NK-92 (cell line): ENCODE results near the gene SERTAD1.

Source experiments
- DNase-seq: peaks from one replicate; lab custom pipeline; 2025; ENCODE audit not compliant: unreplicated experiment; lab: John Stamatoyannopoulos, UW

SERTAD1 gene

DNA sequence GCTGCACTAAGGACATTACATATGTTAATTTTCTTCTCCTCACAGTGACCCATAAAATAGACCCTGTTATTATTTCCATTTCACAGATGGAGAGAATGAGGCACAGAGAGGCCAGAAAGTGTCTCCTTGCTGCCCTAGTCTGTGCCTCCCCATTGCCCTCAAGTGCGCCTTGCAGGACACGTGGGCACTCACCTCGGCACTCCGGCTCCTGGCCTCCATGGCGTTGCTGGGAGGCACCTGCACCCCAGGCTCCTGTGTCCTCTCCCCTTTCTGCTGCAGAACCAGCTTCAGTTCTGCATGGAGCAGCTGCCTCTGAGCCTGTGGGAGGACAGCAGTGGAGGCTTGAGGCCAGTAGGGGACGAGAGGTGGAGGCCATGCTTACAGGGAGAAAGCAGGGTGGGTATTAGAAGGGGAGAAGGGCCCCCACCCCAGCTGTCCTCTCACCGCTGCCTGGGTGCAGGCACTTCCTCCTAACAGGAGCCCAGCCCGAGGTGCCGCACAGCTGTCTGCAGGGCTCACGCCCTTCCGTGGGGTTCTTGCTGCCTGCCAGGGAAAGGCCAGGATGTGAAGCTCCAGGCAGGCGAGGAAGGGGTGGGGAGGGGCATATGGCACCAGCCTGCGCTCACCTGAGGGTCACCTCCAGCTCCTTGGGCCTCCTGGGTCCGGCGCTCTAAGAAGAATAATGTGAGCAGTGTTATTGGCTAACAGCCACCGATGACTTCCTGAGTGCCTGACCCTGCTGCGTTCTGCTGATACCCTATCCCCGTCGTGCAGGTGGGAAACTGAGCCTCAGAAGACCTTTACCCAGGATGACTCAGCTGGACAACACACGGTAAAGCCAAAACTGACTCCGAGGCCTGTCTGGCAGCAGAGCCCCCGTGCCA lies 17.8 kb downstream of the SERTAD1 start:
- no peak for DNase-seq

GRCh38 chr19:40403262-40403984 lies 22.4 kb downstream of the SERTAD1 start:
- no peak for DNase-seq

GRCh38 chr19:40400559-40400958 lies 25.2 kb downstream of the SERTAD1 start:
- no peak for DNase-seq

DNA sequence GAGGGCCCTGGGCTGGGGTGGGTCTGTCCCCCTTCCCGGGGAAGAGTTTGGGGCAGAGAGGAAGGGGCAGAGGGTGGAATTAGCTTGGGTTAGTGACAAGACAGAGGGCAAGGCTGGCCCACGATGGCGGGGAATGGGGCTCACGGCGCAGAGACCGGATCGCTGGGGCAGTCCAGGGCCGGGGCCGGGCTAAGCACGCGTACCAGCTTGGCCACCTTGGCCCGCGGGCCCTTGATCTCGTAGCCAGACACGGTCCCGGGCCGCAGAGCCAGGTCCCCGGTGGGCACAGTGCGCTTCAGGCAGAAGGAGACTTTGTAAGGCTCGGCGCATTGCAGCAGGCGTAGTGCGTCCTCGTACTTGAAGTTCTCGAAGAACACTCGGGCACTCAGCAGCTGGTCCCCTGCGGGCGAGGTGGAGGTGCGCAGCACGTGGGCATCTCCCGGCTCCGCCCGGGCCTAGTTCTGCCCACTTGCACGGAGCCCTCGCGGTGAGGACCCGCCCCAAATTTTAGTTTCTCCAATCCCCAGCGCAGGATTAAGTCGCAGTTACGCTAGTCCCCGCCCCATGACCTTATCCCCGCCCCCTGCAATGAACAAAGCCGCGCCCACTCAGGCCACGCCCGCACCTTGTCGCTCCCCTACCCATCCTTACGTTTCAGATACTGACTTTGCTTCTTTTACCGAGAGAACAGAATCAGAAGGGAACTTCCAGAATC lies 27.2 kb downstream of the SERTAD1 start:
- no peak for DNase-seq

DNA sequence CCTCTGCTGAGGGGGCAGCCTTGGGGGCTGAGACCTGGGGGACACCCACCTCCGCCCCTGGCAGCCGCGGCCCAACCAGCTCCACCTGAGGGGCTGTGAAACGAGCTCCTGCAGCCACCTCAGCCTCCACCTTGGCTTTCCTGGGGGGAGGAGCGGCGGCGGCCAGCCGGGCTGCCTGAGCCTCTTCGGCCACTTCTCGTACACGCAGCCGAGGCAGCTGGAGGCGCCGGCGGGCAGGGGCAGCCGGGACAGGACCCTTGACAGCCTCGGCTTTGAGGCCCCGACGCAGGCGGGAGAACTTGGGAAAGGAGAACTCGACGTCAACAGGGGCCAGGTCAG lies 28.3 kb downstream of the SERTAD1 start:
- no peak for DNase-seq

- DNase-seq: no peak
These were observed 28.8 kb downstream of the SERTAD1 start for GRCh38 chr19:40396886-40397567.

- no peak for DNase-seq
These were observed 29.8 kb downstream of the SERTAD1 start for GRCh38 chr19:40395956-40396355.

- no peak for DNase-seq
These were observed 31.0 kb downstream of the SERTAD1 start for GRCh38 chr19:40394816-40395210.

- DNase-seq: no peak
These were observed 31.6 kb downstream of the SERTAD1 start for GRCh38 chr19:40393894-40394815.

GRCh38 chr19:40392894-40393517 lies 32.8 kb downstream of the SERTAD1 start:
- no peak for DNase-seq

DNA sequence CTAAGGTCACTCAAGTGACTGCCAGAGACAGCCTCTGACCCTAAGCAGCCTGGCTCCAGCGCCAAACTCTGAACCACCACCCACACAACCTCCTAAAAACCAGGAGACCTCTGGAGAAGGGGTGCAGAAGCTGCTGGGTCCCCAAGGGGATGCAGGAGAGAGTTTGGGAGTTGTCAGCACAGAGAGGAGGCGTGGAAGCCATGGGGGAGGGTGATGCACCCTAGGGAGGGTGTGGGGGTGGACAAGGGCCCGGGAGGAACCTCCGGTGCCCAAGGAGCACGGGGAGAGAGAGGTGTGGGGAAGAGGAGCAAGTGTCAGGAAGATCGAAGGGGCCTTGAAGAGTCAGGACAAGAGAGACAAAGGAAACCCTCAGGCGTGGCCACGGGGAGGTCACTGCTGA lies 33.7 kb downstream of the SERTAD1 start:
- no peak for DNase-seq

- no peak for DNase-seq
These were observed 35.6 kb downstream of the SERTAD1 start, which contains the start of gene HIPK4 for GRCh38 chr19:40390084-40390742. TSS of gene HIPK4 (minus strand) at chr19:40390181. CDS start at chr19:40389902, 279 bp downstream.

DNA sequence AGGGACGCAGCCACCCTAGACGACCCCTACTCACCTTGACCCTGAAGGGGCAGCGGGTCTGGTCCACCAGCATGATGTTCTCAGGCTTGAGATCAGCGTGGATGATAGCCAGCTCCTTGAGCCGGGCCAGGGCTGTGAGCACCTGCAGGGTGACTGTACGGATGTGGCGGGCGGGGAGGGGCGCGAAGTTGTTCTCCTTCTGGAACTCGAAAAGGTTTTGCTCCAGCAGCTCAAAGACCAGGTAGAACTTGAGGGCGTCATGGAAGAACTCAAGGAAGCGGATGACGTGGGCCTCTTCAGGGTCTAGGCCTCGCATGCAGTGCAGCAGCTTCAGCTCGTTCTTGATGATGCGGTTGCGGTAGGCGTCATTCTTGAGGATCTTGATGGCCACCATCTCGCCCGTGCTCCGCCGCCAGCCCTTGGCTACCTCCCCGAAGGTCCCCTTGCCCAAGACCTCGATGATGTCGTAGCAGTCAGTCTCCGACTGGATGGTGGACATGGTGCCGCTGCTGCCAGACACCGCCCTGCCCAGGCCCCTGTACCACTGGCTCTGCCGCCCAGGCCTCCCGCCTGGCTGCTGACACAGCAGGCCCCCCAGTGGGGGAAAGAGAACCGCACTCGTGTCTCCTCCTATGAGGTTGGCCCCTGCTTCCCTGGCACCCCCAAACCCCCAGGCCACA lies 36.2 kb downstream of the SERTAD1 start:
- no peak for DNase-seq

DNA sequence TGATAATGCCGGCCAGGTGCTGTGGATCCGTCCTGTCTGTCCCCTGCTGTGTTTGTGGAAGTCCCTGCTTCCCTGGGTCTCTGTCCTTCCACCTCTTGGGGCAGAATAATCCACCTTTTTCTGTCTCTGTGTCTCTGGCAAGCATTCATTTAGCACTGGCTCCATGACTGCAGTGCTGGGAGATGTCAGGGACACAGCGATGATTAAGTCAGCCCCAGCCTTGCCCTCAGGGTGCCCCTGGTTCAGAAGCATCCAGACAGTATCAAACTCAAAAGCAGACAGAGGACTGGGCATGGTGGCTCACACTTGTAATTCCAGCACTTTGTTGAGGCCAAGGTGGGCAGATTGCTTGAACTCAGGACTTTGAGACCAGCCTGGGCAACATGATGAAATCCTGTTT lies 37.3 kb downstream of the SERTAD1 start:
- DNase-seq: no peak

DNA sequence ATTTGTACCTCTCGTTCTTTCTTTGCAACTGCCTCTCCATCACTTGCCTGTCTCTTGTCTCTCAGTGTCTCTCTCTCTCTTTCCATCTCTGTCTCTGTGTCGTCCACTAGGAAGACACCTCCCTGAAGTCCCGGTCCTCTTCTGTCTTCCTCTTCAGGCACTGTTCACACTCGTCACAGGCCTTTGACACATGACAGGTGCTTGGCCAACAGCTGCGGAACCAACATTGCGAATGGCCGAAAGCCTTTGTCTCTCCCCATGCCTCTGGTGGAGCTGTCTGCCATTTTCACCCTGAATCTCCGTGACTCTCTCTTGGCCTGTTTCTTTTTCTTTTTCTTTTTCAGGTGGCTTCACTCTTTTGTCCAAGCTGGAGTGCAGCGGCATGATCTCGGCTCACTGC lies 38.6 kb downstream of the SERTAD1 start:
- DNase-seq: no peak

- DNase-seq: no peak
These were observed 42.0 kb downstream of the SERTAD1 start for GRCh38 chr19:40383668-40384248.

GRCh38 chr19:40381321-40381720 lies 44.5 kb downstream of the SERTAD1 start:
- no peak for DNase-seq
